Activated CD8-positive, alpha-beta memory T cell treated with anti-CD3 and anti-CD28 coated beads, Interleukin-2, amount 10 ng/mL, durations not matched to agents 7 days and 5 days (primary cell): Measurements from ENCODE around the gene PARL. TPM values are rescaled to one million over a fixed set of nuclear protein-coding genes. Genes with fewer than 3 reads are reported as not detected.

ENCODE experiments used
- ATAC-seq: fragments of 150-1000 bp; cut with Tn5 transposase; one replicate; pipeline ENCODE4 v1.10.0; 2021; ENCODE audit warnings: moderate library complexity
- CTCF ChIA-PET: fragments of 350-600 bp; sonication (Branson Sonifier 250); formaldehyde crosslinking; loops from one replicate; lab custom pipeline; 2021; ENCODE audit warnings: antibody characterized with exemption; lab: Charles Lee
- DNase-seq: peaks from one replicate; pipeline ENCODE4 v3.0.0-alpha.2; 2020
- H3K27ac Mint-ChIP-seq: one replicate; pipeline ENCODE4 v1.8.0; 2021; ENCODE audit warnings: mild to moderate bottlenecking, mixed read lengths
- H3K27me3 Mint-ChIP-seq: one replicate; pipeline ENCODE4 v1.8.0; 2021; ENCODE audit warnings: mixed read lengths
- H3K36me3 Mint-ChIP-seq: one replicate; pipeline ENCODE4 v1.8.0; 2021; ENCODE audit warnings: mild to moderate bottlenecking, mixed read lengths
- H3K4me1 Mint-ChIP-seq: one replicate; pipeline ENCODE4 v1.8.0; 2021; ENCODE audit warnings: mixed read lengths
- H3K4me3 Mint-ChIP-seq: one replicate; pipeline ENCODE4 v1.8.0; 2021; ENCODE audit warnings: mild to moderate bottlenecking, moderate library complexity, mixed read lengths
- H3K9me3 Mint-ChIP-seq: one replicate; pipeline ENCODE4 v1.8.0; 2022; ENCODE audit warnings: low read depth, mixed read lengths
- total RNA-seq, 2 experiments: library from RNA; stranded (reverse); gene quantifications; one replicate each; pipeline ENCODE4 v1.2.3, GENCODE V29; 2021

Gene PARL
- total RNA-seq, 2 experiments from 2014 or later: 48.2 to 62.3 TPM

- H3K4me3 Mint-ChIP-seq: no peak overlapping the region
- peaks cover 23% of the 10 kb centered on the region for H3K4me1 Mint-ChIP-seq
- H3K27ac Mint-ChIP-seq: no peak overlapping the region
- no peak for ATAC-seq
- CTCF ChIA-PET: interaction anchor here (0.8 to 1.1 kb wide), 4 partner anchors 11 to 24 kb away, joined by 3 to 4 read pairs (median 3); no protein-coding TSS in a partner anchor
- no peaks in the 10 kb centered on the region for H3K9me3 Mint-ChIP-seq
- peaks cover 4% of the 10 kb centered on the region for H3K36me3 Mint-ChIP-seq
- DNase-seq: no peak
- peaks cover 3% of the 10 kb centered on the region for H3K27me3 Mint-ChIP-seq
Observed at GRCh38 chr3:183818041-183818620, 66.5 kb downstream of the PARL start.

- Mint-ChIP-seq H3K4me3 (no peak overlapping the region), H3K9me3 (no peaks in the 10 kb centered on the region), H3K4me1 (peaks cover 23% of the 10 kb centered on the region), H3K27me3 (peaks cover 3% of the 10 kb centered on the region), H3K36me3 (peaks cover 4% of the 10 kb centered on the region), H3K27ac (no peak overlapping the region)
- ATAC-seq (no peak), DNase-seq (no peak)
- CTCF ChIA-PET: interaction anchor here (0.9 to 1.1 kb wide), 2 partner anchors 12 to 24 kb away, joined by 3 to 4 read pairs; no protein-coding TSS in a partner anchor
Observed at GRCh38 chr3:183817639-183818038, 67.0 kb downstream of the PARL start.

GRCh38 chr3:183816681-183817510 lies 67.8 kb downstream of the PARL start:
- ATAC-seq (no peak), DNase-seq (no peak)
- peaks cover 9% of the 10 kb centered on the region for H3K36me3 Mint-ChIP-seq
- CTCF ChIA-PET: interaction anchor here (1.4 kb wide), 1 partner anchor 8 kb away, joined by 5 read pairs; no protein-coding TSS in a partner anchor
- H3K27ac Mint-ChIP-seq: peak overlapping the region; percentile 85
- no peaks in the 10 kb centered on the region for H3K27me3 Mint-ChIP-seq
- peaks cover 23% of the 10 kb centered on the region for H3K4me1 Mint-ChIP-seq
- no peak overlapping the region for H3K4me3 Mint-ChIP-seq
- H3K9me3 Mint-ChIP-seq: no peaks in the 10 kb centered on the region

GRCh38 chr3:183815951-183816475 lies 68.7 kb downstream of the PARL start:
- Mint-ChIP-seq H3K4me1 (peaks cover 23% of the 10 kb centered on the region), H3K36me3 (peaks cover 13% of the 10 kb centered on the region), H3K4me3 (no peak overlapping the region), H3K9me3 (no peaks in the 10 kb centered on the region), H3K27ac (peak overlapping the region; percentile 85), H3K27me3 (no peaks in the 10 kb centered on the region)
- DNase-seq (no peak), ATAC-seq (no peak)
- CTCF ChIA-PET: interaction anchor here (0.8 to 2.7 kb wide), 4 partner anchors 8 to 348 kb away, joined by 3 to 11 read pairs (median 4); partner anchors contain the start of gene PARL

- CTCF ChIA-PET: interaction anchor here (0.8 to 2.7 kb wide), 4 partner anchors 9 to 347 kb away, joined by 3 to 11 read pairs (median 4); partner anchors contain the start of gene PARL
- H3K4me3 Mint-ChIP-seq: no peak overlapping the region
- peaks cover 14% of the 10 kb centered on the region for H3K36me3 Mint-ChIP-seq
- no peaks in the 10 kb centered on the region for H3K27me3 Mint-ChIP-seq
- ATAC-seq (peak; percentile 67), DNase-seq (peak; percentile 56)
- H3K9me3 Mint-ChIP-seq: no peaks in the 10 kb centered on the region
- H3K4me1 Mint-ChIP-seq: peaks cover 23% of the 10 kb centered on the region
- H3K27ac Mint-ChIP-seq: peak overlapping the region; percentile 85
Observed at GRCh38 chr3:183815563-183815940, 69.1 kb downstream of the PARL start.

- Mint-ChIP-seq H3K27me3 (no peaks in the 10 kb centered on the region), H3K4me3 (no peak overlapping the region), H3K9me3 (no peaks in the 10 kb centered on the region), H3K27ac (peak overlapping the region; percentile 85), H3K36me3 (peaks cover 21% of the 10 kb centered on the region), H3K4me1 (peaks cover 23% of the 10 kb centered on the region)
- ATAC-seq (no peak), DNase-seq (no peak)
- CTCF ChIA-PET: interaction anchor here (2.7 kb wide), 1 partner anchor 70 kb away, joined by 11 read pairs; the partner anchor contains the start of gene PARL
Observed at GRCh38 chr3:183814240-183814639, 70.4 kb downstream of the PARL start.

GRCh38 chr3:183812761-183813445 lies 71.8 kb downstream of the PARL start:
- Mint-ChIP-seq H3K27me3 (no peaks in the 10 kb centered on the region), H3K4me1 (peaks cover 23% of the 10 kb centered on the region), H3K36me3 (peaks cover 28% of the 10 kb centered on the region), H3K4me3 (no peak overlapping the region), H3K9me3 (no peaks in the 10 kb centered on the region), H3K27ac (peak overlapping the region; percentile 51)
- CTCF ChIA-PET: no interaction called here
- ATAC-seq: no peak
- DNase-seq: no peak

GRCh38 chr3:183811638-183812037 lies 73.0 kb downstream of the PARL start:
- DNase-seq: no peak
- Mint-ChIP-seq H3K4me3 (no peak overlapping the region), H3K9me3 (no peaks in the 10 kb centered on the region), H3K27me3 (no peaks in the 10 kb centered on the region), H3K36me3 (peaks cover 41% of the 10 kb centered on the region), H3K4me1 (peaks cover 22% of the 10 kb centered on the region), H3K27ac (no peak overlapping the region)
- CTCF ChIA-PET: no interaction called here
- no peak for ATAC-seq

- no peak overlapping the region for H3K4me3 Mint-ChIP-seq
- H3K27me3 Mint-ChIP-seq: no peaks in the 10 kb centered on the region
- H3K9me3 Mint-ChIP-seq: no peaks in the 10 kb centered on the region
- peaks cover 15% of the 10 kb centered on the region for H3K4me1 Mint-ChIP-seq
- ATAC-seq (no peak), DNase-seq (no peak)
- peaks cover 39% of the 10 kb centered on the region for H3K36me3 Mint-ChIP-seq
- CTCF ChIA-PET: no interaction called here
- H3K27ac Mint-ChIP-seq: no peak overlapping the region
Observed at GRCh38 chr3:183810643-183811594, 73.8 kb downstream of the PARL start.

GRCh38 chr3:183809270-183809669 lies 75.4 kb downstream of the PARL start:
- Mint-ChIP-seq H3K4me1 (peaks cover 1% of the 10 kb centered on the region), H3K4me3 (no peak overlapping the region), H3K36me3 (peaks cover 43% of the 10 kb centered on the region), H3K9me3 (no peaks in the 10 kb centered on the region), H3K27me3 (no peaks in the 10 kb centered on the region), H3K27ac (no peak overlapping the region)
- CTCF ChIA-PET: interaction anchor here (1.0 kb wide), 1 partner anchor 42 kb away, joined by 5 read pairs; no protein-coding TSS in a partner anchor
- DNase-seq: no peak
- ATAC-seq: no peak

- Mint-ChIP-seq H3K27me3 (no peaks in the 10 kb centered on the region), H3K27ac (no peak overlapping the region), H3K4me1 (no peaks in the 10 kb centered on the region), H3K9me3 (no peaks in the 10 kb centered on the region), H3K36me3 (peaks cover 50% of the 10 kb centered on the region), H3K4me3 (no peak overlapping the region)
- DNase-seq (no peak), ATAC-seq (no peak)
- CTCF ChIA-PET: interaction anchor here (1.0 kb wide), 1 partner anchor 41 kb away, joined by 5 read pairs; no protein-coding TSS in a partner anchor
Observed at GRCh38 chr3:183808355-183808754, 76.3 kb downstream of the PARL start.

GRCh38 chr3:183807881-183808280 lies 76.8 kb downstream of the PARL start:
- Mint-ChIP-seq H3K27ac (no peak overlapping the region), H3K4me1 (no peaks in the 10 kb centered on the region), H3K27me3 (no peaks in the 10 kb centered on the region), H3K9me3 (no peaks in the 10 kb centered on the region), H3K4me3 (no peak overlapping the region), H3K36me3 (peaks cover 52% of the 10 kb centered on the region)
- CTCF ChIA-PET: no interaction called here
- ATAC-seq (no peak), DNase-seq (no peak)
